GM10847 (cell line): ENCODE data around the gene FAXDC2.

Source experiments
- POLR2A ChIP-seq: IDR thresholded peaks from 2 replicates; pipeline ENCODE4 v1.6.1; 2011; ENCODE audit not compliant: insufficient read length; ENCODE audit errors: extremely low read depth

The FAXDC2 gene

DNA sequence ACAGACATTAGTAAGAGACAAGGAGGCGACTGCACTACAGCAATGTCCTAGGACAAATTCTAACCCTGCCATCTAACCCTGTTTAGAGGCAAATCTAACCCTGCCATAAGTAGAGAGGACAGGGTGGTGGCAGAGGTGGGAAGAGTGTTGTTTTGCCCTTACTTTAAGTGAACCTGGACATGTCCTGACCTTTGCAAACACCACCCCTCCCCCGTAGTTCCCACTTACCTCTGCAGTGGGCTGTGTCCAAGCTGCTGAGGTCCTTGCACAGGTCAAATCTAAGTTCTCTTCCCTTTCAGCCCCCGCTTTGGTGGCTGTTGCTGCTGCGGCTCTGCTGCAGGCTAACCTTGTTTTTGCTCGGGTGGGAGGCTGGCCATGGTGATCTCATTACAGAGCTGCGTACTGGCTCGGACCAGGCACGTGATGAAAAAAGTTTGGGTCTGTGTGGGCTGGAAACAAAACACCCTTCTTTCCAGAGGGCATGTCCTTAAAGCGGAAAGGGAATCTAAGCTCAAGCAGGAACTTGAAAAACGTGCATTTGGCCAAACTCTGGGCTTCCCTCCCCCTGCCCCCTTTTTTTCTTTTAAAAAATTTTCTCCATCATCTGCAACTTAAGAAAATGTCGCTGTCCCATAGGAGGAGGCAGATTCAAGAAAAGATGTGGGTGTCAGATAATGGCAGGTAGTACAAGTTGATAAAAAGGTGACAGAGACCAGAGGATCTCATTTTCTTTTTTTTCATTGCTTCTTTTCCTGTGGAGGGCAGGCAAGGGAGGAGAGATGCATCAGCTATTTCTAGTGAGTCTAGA, at the start of gene FAXDC2:
TSS of gene FAXDC2 (minus strand) at position 349 of the 808 bp plus-strand sequence. CDS start 12,425 bp downstream, outside the sequence.
- no peak for TF ChIP-seq POLR2A

DNA sequence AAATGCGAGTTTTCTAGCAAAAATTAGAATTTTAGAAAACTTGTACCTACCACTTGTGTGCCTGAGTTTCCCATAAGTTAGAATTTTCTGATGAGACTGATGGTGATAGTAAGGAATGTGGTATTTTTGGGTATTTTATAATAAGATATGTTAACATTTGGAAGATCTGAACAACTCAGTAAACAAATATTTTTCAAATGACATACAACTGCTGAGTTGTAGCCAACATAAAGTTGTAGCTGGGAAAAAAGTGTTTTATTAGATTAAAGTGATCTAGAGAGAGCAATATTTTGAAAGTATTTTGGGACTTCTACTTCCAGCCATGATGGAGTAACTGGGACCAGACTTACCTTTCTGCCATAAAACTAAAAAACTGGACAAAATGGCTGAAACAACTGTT, 49.7 kb upstream of the FAXDC2 start:
- no peak for TF ChIP-seq POLR2A

DNA sequence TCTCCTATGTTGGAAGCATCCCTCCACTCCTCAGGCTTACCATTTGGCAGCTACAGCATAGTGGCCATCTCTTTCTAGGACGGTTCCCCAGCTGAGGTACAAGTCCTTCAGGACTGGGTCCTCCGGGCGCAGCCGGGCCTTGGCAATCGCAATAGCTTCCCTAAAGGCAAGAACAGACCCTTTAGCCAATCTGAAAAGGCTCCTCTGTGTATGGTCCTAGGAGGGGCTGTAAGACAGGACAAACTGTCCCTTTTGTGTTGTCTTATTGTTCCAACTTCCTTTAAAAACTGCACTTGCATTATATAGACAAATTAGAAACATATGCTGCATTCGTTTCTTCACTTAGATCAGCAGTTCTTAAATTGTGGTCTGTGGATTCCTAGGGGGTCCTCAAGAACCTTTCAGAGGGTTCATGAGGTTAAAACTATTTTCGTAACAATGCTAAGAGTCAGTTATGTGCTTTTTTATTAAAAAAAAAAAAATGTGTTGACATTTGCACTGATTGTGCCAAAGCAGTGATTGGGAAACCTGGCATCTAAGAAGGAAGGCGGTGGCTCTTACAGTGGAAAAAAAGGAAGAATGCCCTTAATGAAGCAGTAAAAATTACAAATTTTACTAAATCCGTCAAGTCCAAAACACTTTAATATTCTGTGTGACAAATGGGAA, 48.9 kb upstream of the FAXDC2 start:
- no peak for TF ChIP-seq POLR2A

DNA sequence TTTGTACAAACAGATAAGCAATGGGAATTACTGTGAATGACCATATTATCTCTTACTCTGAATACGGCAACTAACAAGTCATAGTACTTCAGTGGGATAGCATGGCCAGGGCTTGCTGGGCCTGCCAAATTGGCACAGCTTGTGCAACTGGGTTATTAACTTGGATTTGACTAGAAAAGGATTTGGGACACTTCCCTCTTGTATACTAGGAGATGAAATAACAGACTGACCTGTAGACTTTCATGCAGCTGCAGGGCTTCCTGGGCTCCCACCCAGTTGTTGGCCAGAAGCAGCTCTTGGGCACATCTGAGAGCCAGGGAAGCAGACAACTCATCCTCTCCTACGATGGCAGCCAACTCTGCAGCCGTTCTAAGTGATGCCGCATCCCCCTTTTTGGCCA, 47.8 kb upstream of the FAXDC2 start:
- TF ChIP-seq POLR2A, result no peak

- TF ChIP-seq POLR2A, result no peak
These were observed 46.3 kb upstream of the FAXDC2 start for GRCh38 chr5:154896562-154897165.

DNA sequence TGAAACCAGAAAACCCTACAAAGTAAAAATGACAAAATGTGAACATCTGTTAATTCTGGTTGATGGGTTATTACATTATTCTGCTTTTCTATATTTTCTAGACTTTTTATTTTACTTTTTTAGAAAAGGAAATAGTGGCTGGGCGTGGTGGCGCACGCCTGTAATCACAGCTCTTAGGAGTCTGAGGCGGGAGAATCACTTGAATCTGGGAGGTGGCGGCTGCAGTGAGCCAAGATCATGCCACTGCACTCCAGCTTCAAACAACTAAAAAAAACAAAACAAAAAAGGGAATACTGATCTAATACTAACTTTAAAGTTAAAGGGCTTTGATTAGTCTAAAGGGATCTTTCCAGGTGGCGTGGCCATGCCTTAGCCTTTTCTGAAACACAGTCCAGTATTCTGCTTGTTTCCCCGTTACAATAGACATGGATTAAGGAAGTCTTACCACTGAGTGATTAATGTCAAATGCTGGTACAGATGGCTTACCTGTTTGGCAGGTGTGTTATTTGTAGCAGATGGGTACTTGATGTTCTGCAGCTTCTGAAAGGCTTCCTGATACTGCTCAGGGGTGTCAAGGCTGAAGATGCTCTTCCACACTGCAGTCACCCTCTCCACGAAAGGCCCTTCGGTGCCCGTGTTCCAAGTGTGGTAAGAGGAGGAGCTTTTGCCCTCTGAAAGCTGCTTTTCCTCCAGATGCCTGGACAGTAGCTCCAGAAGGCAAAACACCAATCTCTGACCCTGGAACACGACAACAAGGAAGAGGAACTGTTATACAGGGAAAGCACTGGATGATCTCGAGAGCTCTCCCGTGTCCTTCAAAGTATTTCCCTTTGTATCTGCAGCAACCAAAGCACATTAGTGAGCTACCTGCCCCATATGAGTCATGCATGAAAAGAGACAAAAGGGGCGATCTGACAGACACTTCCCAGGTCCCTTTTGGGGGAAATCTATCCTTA, 45.5 kb upstream of the FAXDC2 start:
- TF ChIP-seq POLR2A, result no peak

DNA sequence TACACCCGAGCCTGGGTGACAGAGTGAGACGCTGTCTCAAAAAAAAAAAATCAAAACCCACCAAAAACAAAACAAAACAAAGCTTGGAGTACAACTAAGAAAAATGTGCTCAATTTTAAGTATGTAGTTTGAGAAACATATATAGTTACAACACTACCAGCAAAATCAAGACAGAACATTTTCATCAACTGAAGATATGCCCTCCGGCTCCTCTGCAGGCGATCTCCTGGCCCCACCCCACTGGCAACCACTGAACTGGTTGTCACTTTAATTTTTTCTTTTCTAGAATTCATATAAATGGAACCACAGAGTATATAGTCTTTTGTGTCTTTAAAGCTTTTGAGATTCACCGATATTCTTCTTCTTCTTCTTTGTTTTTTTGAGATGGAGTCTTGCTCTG, 43.0 kb upstream of the FAXDC2 start:
- no peak for TF ChIP-seq POLR2A

GRCh38 chr5:154892369-154892771, 42.0 kb upstream of the FAXDC2 start:
- no peak for TF ChIP-seq POLR2A

GRCh38 chr5:154885439-154885838, 35.0 kb upstream of the FAXDC2 start:
- no peak for TF ChIP-seq POLR2A

- TF ChIP-seq POLR2A, result no peak
These were observed 34.0 kb upstream of the FAXDC2 start for GRCh38 chr5:154884424-154884823.

DNA sequence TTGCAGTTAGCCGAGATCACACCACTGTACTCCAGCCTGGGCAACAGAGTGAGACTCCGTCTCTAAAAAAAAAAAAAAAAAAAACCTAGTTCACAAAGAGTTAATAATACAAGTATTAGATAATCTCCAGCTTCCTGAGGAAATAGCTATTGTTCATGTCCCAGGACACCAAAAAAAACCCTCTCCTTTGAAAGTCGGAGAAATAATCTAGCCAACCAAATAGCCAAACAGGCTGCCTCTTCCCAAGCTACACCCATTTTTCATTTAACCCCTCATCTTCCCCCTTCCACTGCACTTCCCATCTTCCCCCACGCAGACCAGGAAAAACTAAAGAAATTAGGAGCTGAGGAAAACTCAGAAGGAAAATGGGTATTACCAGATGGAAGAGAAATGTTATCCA, 31.6 kb upstream of the FAXDC2 start:
- TF ChIP-seq POLR2A, result no peak

- no peak for TF ChIP-seq POLR2A
These were observed 28.4 kb upstream of the FAXDC2 start for GRCh38 chr5:154878642-154879335.

- TF ChIP-seq POLR2A, result no peak
These were observed 23.5 kb upstream of the FAXDC2 start for GRCh38 chr5:154873791-154874331.

DNA sequence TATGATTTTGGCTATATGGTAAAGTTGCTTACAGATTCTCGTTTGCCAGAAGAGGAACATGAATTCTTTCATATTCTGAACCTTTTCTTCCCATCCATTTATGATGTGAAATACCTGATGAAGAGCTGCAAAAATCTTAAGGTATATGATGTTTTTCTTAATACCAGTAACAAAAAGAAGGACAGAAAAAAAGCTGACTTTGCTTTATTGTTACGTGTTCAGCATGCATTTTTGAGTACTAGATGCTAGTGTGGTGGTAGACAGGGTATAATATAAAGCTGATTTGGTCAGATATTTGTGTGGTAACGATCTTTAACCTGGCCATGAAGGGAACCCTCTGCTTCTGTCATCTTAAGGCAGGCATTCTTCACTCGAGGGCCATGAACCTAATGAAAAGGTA, 21.3 kb upstream of the FAXDC2 start:
- no peak for TF ChIP-seq POLR2A

- no peak for TF ChIP-seq POLR2A
These were observed 18.3 kb upstream of the FAXDC2 start for GRCh38 chr5:154868702-154869101.

DNA sequence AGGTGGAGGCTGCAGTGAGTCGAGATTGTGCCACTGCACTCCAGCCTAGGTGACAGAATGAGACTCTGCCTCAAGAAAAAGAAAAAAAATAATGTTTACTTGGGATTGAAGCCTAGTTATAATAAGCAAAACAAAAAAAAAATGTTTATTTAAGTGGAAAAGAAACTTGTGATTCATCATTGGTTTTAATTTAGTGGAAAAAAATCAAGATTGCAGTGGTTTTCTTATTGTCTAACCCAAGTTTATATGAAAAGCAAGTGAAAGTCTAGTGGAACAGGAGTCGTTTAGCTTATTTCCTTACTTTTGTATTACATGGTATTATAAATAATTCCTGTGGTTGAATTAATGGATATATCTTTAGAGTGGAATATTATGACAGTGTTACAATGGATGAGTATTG, 16.4 kb upstream of the FAXDC2 start:
- no peak for TF ChIP-seq POLR2A
